ENCODE measurements around the gene FBL. TPM values are rescaled to one million over a fixed set of nuclear protein-coding genes. Genes with fewer than 3 reads are reported as not detected.

FBL gene
- total RNA-seq, 1 donor from 2014 or later = 420 TPM

DNA sequence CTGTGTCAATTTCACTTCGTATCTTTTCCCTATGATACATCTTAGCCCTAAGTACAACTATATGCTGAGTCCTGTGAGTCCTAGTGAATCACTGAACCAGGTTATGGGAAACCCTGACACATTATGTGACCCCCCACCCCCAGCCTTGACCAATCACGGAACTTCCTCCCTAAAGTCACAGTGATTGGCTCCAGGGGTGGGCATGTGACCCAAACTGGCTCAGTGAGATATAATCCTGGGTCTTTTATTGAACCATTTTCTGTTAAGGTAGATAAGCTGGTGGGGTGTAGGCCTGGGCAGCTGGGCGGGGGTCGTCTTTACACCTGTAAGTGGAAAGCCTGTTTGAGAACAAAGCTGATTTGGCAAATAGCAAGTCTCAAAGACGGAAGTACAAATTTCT, 19.8 kb upstream of the FBL start:
- intact Hi-C loops (cut with micrococcal nuclease) = no loop called here
- no peak overlapping the region for H3K27ac Mint-ChIP-seq
- no peaks in the 10 kb centered on the region for H3K36me3 Mint-ChIP-seq (ENCODE audit: low read depth)
- no peak overlapping the region for H3K4me3 Mint-ChIP-seq
- ATAC-seq (ENCODE audit: low read depth) = no peak
- no peak for DNase-seq
- TF ChIP-seq, protein P1, sequence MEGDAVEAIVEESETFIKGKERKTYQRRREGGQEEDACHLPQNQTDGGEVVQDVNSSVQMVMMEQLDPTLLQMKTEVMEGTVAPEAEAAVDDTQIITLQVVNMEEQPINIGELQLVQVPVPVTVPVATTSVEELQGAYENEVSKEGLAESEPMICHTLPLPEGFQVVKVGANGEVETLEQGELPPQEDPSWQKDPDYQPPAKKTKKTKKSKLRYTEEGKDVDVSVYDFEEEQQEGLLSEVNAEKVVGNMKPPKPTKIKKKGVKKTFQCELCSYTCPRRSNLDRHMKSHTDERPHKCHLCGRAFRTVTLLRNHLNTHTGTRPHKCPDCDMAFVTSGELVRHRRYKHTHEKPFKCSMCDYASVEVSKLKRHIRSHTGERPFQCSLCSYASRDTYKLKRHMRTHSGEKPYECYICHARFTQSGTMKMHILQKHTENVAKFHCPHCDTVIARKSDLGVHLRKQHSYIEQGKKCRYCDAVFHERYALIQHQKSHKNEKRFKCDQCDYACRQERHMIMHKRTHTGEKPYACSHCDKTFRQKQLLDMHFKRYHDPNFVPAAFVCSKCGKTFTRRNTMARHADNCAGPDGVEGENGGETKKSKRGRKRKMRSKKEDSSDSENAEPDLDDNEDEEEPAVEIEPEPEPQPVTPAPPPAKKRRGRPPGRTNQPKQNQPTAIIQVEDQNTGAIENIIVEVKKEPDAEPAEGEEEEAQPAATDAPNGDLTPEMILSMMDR (IDR thresholded peaks at IDR 0.05) = no peak
- POLR2A ChIA-PET = no interaction called here
- H3K27me3 Mint-ChIP-seq = no peaks in the 10 kb centered on the region
- no peaks in the 10 kb centered on the region for H3K4me1 Mint-ChIP-seq
- CTCF ChIA-PET = no interaction called here
- H3K9me3 Mint-ChIP-seq = no peaks in the 10 kb centered on the region

DNA sequence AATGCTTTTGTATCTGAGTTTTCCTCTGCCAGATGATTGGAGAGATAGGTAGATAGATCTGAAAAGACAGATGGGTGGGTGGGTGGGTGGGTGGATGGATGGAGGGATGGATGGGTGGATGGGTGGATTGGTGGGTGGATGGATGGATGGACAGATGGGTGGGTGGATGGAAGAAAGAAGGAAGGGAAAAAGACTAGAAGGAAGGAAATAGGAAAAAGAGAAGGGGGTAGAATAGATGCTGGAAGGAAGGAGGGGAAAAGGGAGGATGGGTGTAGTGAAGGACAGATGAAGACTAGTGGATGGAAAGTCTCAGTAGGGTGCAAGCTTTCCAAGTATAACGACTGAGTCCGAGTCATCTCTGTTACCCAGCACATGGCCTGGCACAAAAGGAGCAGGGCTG, 19.0 kb upstream of the FBL start:
- no peaks in the 10 kb centered on the region for H3K4me1 Mint-ChIP-seq
- H3K9me3 Mint-ChIP-seq = no peaks in the 10 kb centered on the region
- no peaks in the 10 kb centered on the region for H3K36me3 Mint-ChIP-seq (ENCODE audit: low read depth)
- TF ChIP-seq, protein P1 (IDR thresholded peaks at IDR 0.05) = no peak
- no peak overlapping the region for H3K27ac Mint-ChIP-seq
- no peak overlapping the region for H3K4me3 Mint-ChIP-seq
- intact Hi-C loops (cut with micrococcal nuclease) = no loop called here
- H3K27me3 Mint-ChIP-seq = no peaks in the 10 kb centered on the region
- ATAC-seq (ENCODE audit: low read depth) (no peak), DNase-seq (no peak)
- POLR2A ChIA-PET = no interaction called here
- CTCF ChIA-PET = no interaction called here

DNA sequence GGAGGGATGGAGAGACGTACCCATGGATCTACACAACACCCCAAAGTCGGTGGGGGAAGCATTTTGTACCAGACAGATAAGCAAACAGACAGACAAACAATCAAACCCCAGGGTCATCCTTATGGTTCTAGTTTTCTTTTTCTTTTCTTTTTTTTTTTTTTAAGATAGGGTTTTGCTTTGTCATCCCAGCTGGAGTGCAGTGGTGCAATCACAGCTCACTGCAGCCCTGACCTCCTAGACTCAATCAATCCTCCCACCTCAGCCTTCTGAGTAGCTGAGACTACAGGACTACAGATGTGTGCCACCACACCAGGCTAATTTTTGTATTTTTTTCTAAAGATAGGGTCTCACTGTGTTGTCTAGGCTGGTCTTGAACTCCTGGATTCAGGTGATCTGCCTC, 17.9 kb upstream of the FBL start:
- POLR2A ChIA-PET = no interaction called here
- TF ChIP-seq, protein P1 (IDR thresholded peaks at IDR 0.05) = no peak
- intact Hi-C loops (cut with micrococcal nuclease) = no loop called here
- DNase-seq (no peak), ATAC-seq (ENCODE audit: low read depth) (no peak)
- Mint-ChIP-seq H3K9me3 (no peaks in the 10 kb centered on the region), H3K4me3 (no peak overlapping the region), H3K36me3 (ENCODE audit: low read depth) (no peaks in the 10 kb centered on the region), H3K27ac (no peak overlapping the region), H3K27me3 (no peaks in the 10 kb centered on the region), H3K4me1 (no peaks in the 10 kb centered on the region)
- CTCF ChIA-PET = no interaction called here

DNA sequence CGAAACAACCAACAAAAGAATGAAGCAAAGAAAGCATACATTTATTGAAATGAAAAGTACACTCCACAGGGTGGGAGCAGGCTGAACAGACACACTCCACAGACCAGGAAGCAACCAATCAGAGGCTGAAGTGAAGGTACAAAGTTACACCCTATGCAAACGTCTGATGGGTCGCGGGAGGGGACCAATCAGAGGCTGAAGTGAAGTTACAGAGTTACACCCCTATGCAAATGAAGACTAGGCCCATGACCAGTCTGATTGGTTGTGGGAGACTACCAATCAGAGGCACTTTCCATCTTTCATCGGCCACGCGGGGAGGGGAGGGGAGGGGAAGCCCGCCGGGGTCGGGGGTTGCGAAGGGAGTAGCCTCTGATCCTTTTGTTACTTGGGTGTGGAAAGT, 12.4 kb upstream of the FBL start:
- TF ChIP-seq, protein P1 (IDR thresholded peaks at IDR 0.05) = no peak
- Mint-ChIP-seq H3K27ac (no peak overlapping the region), H3K36me3 (ENCODE audit: low read depth) (no peaks in the 10 kb centered on the region), H3K27me3 (peaks cover 16% of the 10 kb centered on the region), H3K9me3 (peaks cover 3% of the 10 kb centered on the region), H3K4me1 (no peaks in the 10 kb centered on the region), H3K4me3 (no peak overlapping the region)
- intact Hi-C loops (cut with micrococcal nuclease) = no loop called here
- CTCF ChIA-PET = no interaction called here
- DNase-seq (no peak), ATAC-seq (ENCODE audit: low read depth) (no peak)
- POLR2A ChIA-PET = no interaction called here

DNA sequence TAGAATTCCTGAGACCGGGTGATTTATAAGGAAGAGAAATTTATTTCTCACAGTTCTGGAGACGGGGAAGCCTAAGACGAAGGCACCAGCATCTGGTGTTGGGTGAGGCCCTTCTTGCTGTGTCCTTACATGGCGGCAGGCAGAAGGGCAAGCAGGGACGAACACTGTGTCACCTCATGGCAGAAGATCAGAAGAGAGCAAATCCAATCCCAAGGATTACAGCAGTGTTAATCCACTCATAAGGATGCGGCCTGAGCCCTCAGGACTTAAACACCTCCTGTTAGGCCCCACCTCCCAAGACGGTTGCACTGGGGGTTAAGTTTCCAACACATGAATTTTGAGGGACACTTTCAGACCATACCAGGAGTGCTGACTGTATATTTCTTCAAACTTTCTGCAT, 6.7 kb upstream of the FBL start:
- intact Hi-C loops (cut with micrococcal nuclease) = no loop called here
- ATAC-seq (ENCODE audit: low read depth) = no peak
- CTCF ChIA-PET = interaction anchor here (0.9 kb wide), 1 partner anchor 10 kb away, joined by 5 read pairs; no protein-coding TSS in a partner anchor
- Mint-ChIP-seq H3K27me3 (peaks cover 15% of the 10 kb centered on the region), H3K4me1 (no peaks in the 10 kb centered on the region), H3K4me3 (no peak overlapping the region), H3K9me3 (no peaks in the 10 kb centered on the region), H3K27ac (no peak overlapping the region), H3K36me3 (ENCODE audit: low read depth) (no peaks in the 10 kb centered on the region)
- DNase-seq = no peak
- TF ChIP-seq, protein P1 (IDR thresholded peaks at IDR 0.05) = no peak
- POLR2A ChIA-PET = no interaction called here
